ENCODE data around the gene GGPS1.
"Not testable (repeated sequence)": the region's sequence is repeated elsewhere in the genome, so short reads cannot be mapped to it uniquely, and the experiment has no call there.

GGPS1 gene

DNA sequence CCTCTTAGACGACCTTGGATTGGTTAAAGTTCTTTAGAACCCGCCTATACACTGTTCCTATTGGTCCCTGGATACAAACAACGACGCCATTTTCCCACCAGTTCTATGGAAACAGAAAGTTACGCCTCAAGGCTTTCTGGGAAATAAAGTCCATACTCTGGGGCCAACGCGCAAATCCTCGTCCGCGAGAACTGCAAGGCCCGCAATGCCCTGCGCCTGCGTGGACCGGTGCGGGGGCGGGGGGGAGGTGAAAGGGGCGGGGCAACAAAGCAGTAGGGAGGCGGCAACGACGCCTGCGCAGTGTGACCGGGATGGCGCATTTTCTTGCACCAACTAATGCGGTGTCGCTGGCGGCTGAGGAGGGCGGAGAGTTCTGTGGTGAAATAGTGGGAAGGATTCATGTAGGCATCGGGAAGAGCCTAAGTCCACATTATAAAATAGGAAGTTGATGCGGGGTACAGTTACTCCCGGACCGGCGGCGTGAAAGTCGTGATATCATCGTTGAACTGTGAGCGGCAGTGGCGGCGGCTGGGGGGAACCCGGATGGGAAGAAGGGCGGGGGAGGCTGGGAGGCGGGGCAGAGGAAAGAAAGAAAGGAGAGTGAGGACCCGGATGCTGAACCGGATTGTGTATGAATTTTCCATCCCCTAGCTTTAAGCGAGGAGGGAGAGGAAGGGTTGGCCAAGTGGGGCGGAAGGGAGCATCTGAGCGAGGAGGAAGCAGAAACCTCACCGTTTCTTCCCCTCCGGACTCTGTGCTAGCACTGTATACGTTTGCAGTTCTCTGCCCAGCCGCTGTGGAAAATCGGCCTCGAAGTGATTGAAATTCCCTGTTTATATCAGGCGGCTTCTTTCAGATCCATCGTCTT lies at the start of gene GGPS1:
GGPS1 (plus strand) TSS at position 300 of the 868 bp plus-strand sequence. CDS start 6,695 bp downstream, outside the sequence.
- peak; percentile 99 for DNase-seq

GRCh38 chr1:235278915-235279292 lies 49.5 kb upstream of the GGPS1 start:
- DNase-seq = no peak

DNA sequence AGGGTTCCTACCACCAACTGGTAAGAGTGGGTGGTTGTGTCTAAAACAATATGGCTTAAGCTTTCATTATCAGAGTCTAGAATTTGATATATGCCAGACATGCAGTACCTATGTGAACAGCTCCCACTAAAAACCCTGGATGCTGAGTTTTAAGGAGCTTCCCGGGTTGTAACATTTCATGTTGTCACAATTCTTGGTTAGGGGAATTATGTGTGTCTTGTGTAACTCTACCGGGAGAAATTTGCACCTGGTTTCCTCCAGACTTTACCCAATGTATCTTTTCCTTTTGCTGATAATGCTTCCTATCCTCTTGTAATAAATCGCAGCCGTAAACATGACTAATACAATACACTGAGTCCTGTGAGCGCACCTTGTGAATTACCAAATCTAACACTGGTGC lies 48.7 kb upstream of the GGPS1 start:
- no peak for DNase-seq

- no peak for DNase-seq
Measured at GRCh38 chr1:235280467-235280866, 47.9 kb upstream of the GGPS1 start.

DNA sequence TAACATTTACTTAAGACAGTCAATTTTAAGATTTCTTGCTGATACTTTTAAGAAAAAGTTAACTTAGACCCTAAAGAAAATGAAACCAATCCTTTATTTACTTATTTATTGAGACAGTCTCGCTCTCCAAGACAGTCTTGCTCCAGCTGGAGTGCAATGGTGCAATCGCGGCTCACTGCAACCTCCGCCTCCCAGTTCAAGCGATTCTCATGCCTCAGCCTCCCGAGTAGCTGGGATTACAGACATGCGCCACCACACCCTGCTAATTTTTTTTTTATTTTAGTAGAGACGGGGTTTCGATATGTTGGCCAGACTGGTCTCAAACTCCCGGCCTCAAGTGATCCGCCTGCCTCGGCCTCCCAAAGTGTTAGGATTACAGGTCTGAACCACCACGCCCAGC lies 44.7 kb upstream of the GGPS1 start:
- not testable (repeated sequence) for DNase-seq

DNA sequence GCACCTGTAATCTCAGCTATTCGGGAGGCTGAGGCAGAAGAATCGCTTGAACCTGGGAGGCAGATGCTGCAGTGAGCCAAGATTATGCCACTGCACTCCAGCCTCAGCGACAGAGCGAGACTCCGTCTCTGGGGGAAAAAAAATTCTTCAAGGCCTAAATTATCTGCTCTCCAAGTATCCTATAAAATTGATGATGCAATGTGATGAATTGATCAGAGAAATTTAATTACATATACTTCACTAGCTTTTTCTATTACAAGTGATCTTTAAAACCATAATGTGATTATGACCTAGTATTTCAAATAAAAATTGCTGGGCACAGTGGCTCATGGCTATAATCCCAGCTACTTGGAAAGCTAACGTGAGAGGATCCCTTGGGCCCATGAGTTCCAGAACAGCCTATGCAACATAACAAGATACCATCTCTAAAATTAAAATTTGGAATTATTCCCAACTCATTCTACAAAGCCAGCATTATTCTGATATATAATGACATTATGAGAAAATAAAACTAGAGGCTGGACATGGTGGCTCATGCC lies 44.1 kb upstream of the GGPS1 start:
- no peak for DNase-seq

- no peak for DNase-seq
Measured at GRCh38 chr1:235286667-235287066, 41.7 kb upstream of the GGPS1 start.

DNA sequence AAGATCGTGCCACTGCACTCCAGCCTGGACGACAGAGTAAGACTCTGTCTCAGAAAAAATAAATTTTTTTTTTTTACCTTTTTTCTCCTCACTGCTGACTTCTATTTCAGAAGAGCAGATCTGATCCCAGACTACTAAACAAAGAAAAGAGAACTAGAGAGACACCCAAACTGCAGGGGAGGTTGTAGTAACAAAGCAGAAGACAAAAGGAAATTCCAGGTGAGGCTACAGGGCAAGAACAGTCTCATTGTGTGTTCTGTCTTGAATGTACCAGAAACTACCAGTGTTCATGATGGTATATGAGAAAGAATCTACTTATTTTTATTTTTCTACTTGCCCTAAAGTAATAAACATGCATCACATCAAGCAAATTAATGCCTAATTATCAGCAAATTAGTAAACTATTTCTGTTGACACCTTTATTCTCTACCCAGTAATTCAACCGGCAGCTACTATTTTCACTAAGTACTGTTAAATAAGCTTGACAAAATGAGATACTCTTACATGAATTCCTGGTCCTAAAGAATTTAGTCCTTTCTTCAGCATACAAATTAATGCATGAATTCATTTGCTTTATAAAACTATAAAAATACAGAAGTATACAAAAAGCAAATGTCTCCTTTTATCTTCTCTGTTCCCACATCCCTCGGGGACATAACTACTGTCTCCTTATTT lies 41.0 kb upstream of the GGPS1 start:
- DNase-seq = no peak

GRCh38 chr1:235289859-235290739 lies 38.3 kb upstream of the GGPS1 start:
- DNase-seq = no peak

GRCh38 chr1:235290740-235291502 lies 37.4 kb upstream of the GGPS1 start:
- DNase-seq = no peak

GRCh38 chr1:235291599-235292091 lies 36.7 kb upstream of the GGPS1 start:
- DNase-seq = no peak

DNA sequence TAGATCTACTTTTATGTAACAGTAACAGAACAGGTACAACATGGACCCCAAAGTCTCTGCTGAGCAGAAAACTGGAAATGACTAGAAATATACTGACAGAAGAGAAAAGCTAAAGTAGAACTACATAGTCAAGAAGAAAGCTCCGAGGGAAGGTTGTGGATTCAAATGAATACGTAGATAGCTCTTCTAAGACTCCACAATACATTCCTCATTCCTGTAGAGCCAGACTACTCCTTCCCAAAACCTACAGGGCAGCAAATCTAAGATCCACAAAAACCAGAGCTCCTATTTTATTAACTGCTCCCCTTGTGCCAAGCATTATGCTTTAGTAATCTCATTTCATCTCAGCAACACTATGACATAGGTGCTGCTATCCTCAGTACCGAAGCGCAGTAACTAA lies 35.6 kb upstream of the GGPS1 start:
- no peak for DNase-seq

GRCh38 chr1:235293322-235293942 lies 34.9 kb upstream of the GGPS1 start:
- DNase-seq = no peak

DNA sequence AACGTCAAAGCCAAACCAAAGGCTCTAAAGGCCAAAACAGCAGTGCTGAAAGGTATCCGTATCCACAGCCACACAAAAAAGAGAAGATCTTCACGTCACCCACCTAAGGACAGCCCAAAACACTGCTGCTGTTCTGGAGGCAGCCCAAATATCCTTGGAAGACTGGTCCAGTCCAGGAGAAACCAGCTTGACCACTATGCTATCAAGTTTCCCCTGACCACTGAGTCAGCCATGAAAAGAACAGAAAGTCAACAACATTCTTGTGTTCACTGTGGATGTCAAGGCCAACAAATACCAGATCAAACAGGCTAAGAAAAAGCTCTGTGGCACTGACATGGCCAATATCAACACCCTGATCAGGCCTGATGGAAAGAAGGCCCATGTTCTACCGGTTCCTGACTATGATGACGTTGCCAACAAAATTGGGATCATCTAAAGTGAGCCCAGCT lies 32.4 kb upstream of the GGPS1 start:
- DNase-seq = no peak

DNA sequence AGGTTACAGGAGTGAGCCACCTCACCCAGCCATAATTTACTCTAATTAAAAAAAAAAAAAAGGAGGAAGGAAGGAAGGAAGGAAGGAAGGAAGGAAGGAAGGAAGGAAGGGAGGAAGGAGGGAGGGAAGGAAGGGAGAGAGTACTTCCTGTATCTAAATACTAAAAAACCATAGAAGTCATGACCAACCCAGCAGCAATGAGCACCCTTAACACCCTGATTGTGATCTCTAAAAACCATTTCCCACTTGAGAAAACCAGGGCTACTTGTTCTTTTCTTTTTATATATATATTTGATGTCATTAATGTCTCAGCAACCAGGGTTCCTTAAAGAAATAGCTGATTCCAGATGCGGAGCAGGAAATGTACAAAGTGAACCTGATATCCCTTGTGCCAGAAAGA lies 31.6 kb upstream of the GGPS1 start:
- peak; percentile 52 for DNase-seq

- DNase-seq = peak; percentile 84
Measured at GRCh38 chr1:235297579-235297978, 30.8 kb upstream of the GGPS1 start.

- no peak for DNase-seq
Measured at GRCh38 chr1:235298758-235299157, 29.6 kb upstream of the GGPS1 start.

- no peak for DNase-seq
Measured at GRCh38 chr1:235299169-235299858, 29.1 kb upstream of the GGPS1 start.

DNA sequence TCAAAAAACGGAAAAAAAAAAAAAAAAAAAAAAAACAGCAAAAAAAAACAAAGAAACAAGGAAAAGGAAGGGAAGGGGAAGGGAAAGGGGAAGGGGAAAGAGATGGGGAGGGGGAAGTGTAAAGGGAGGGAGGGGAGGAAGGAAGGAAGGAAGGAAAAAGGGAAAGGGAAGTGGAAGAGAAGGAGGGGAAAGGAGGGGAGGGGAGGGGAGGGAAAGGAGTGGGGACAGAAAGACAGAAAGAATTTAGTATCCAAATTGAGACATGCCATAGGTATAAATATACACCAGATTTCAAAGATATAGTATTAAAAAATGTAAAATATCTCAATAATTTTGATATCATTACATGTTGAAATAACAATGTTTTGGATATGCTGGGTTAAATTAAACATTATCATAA lies 26.2 kb upstream of the GGPS1 start:
- no peak for DNase-seq

DNA sequence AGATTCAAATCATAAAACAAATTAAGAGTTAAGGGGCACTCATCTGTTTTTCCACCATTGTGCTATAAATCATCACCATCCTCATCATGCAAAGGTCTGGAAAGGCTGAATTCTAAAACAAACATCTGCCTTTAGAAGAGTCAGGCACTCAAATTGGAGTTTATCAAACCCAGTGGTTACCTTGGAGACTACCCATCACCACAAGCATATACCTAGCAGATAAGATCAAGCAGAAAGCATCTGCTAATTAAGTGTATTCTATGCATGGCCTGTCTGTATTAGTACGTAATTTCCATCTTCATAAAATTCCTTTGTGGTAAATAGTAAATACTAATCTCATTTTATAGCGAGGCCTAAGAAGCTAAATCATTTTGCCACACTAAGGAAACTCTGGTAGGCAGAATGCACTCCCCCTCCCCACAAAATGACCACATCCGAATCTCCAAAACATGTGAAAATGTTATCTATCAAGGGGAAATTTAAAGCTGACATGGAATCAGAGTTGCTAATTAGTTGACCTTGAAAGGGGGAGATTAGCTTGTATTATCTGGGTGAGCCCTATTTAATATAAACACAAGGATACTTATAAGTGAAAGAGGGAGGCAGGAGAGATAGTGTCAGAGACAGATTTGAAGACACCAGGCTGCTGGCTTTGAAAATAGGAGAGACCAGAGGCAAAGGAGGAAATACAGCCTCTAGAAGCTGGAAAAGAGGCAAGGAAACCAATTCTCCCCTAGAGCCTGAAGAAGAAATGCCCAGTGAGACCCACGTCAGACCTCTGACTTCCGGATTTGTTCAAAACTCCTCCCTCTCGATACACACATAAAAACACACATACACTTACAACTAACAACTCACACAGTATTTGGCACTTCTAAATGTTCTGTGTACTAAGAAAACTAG lies 23.6 kb upstream of the GGPS1 start:
- peak; percentile 80 for DNase-seq

All from CD4-positive, alpha-beta T cell treated with Interleukin-10 for 1 hour (primary cell).